HG03025 (cell line): Measurements from ENCODE around the gene MAN2B1.
"Not testable (repeated sequence)": the region's sequence is repeated elsewhere in the genome, so short reads cannot be mapped to it uniquely, and the experiment has no call there.

ENCODE experiments used
- ATAC-seq: cut with Tn5 transposase; IDR thresholded peaks from one replicate; pipeline ENCODE4 v1.9.1; 2021; ENCODE audit warnings: mild to moderate bottlenecking, moderate library complexity; ENCODE audit not compliant: unreplicated experiment, low FRiP score

The MAN2B1 gene

GRCh38 chr19:12689581-12690216, 23.2 kb upstream of the MAN2B1 start:
- ATAC-seq: no peak

- no peak for ATAC-seq
Observed at GRCh38 chr19:12689012-12689411, 22.5 kb upstream of the MAN2B1 start.

GRCh38 chr19:12687496-12688196, 21.1 kb upstream of the MAN2B1 start, which contains the start of gene GNG14:
GNG14 (plus strand) TSS chr19:12687998; CDS start chr19:12688049, 51 bp downstream.
- no peak for ATAC-seq

GRCh38 chr19:12685831-12686230, 19.3 kb upstream of the MAN2B1 start:
- no peak for ATAC-seq

GRCh38 chr19:12681074-12681987, 14.8 kb upstream of the MAN2B1 start, which contains the start of gene DHPS:
DHPS (minus strand) TSS chr19:12681880; CDS start chr19:12681766, 114 bp downstream.
- peak; percentile 60 for ATAC-seq

GRCh38 chr19:12680034-12680433, 13.5 kb upstream of the MAN2B1 start:
- ATAC-seq: no peak

- ATAC-seq: not testable (repeated sequence)
Observed at GRCh38 chr19:12678039-12678438, 11.5 kb upstream of the MAN2B1 start.

GRCh38 chr19:12676928-12677327, 10.4 kb upstream of the MAN2B1 start:
- ATAC-seq: no peak

- no peak for ATAC-seq
Observed at GRCh38 chr19:12676384-12676792, 9.8 kb upstream of the MAN2B1 start.

GRCh38 chr19:12675940-12676339, 9.4 kb upstream of the MAN2B1 start:
- ATAC-seq: no peak

- ATAC-seq: no peak
Observed at GRCh38 chr19:12675399-12675798, 8.9 kb upstream of the MAN2B1 start.

GRCh38 chr19:12672744-12673143, 6.2 kb upstream of the MAN2B1 start:
- ATAC-seq: no peak

GRCh38 chr19:12670159-12670928, 3.8 kb upstream of the MAN2B1 start:
- ATAC-seq: no peak

- ATAC-seq: no peak
Observed at GRCh38 chr19:12669270-12670158, 3.0 kb upstream of the MAN2B1 start.

GRCh38 chr19:12668932-12669269, 2.4 kb upstream of the MAN2B1 start:
- ATAC-seq: no peak

- no peak for ATAC-seq
Observed at GRCh38 chr19:12668346-12668745, 1.8 kb upstream of the MAN2B1 start.

GRCh38 chr19:12667731-12668302, 1.3 kb upstream of the MAN2B1 start:
- no peak for ATAC-seq

GRCh38 chr19:12665671-12666264, 774 bp downstream of the MAN2B1 start:
- ATAC-seq: no peak

- ATAC-seq: no peak
Observed at GRCh38 chr19:12665281-12665573, 1.3 kb downstream of the MAN2B1 start.
